Stimulated activated CD4-positive, alpha-beta T cell treated with anti-CD3 and anti-CD28 coated beads, TNF-alpha, amount 100 ng/mL, for 48 hours (primary cell): ENCODE measurements around the gene B4GALT1.
"Not testable (repeated sequence)": the region's sequence is repeated elsewhere in the genome, so short reads cannot be mapped to it uniquely, and the experiment has no call there.

Experiments
- DNase-seq, 3 donors: peaks; one replicate each; pipeline ENCODE4 v3.0.0-alpha.2; 2020; ENCODE audit warnings: low read depth in 3 of 3

Gene B4GALT1

DNA sequence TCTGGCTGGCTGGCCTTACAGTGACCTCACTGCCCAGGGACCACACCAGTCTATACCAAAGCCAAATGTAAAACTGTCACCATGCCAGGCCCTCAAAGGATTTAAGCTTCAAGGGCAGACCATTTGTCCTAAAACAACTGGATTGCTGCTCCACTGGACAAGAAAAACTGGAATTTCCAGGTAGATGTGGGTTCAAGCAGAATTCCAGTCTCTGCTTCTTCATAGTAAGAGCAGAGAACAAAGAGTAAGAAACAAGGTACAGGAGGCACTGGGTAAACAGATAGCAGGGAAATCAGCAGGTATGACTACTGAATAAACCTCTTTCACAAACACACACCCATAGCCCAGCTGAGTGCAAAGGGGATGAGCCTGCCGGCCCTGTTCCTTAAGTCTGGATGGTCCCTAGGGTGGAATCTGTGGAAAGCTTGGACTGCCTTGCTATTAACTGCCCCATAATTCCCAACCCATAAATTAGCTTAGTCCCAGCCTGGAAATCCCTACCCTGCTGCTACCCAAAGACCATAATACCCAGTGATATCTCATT lies 5.5 kb downstream of the B4GALT1 start:
- no peak for DNase-seq

DNA sequence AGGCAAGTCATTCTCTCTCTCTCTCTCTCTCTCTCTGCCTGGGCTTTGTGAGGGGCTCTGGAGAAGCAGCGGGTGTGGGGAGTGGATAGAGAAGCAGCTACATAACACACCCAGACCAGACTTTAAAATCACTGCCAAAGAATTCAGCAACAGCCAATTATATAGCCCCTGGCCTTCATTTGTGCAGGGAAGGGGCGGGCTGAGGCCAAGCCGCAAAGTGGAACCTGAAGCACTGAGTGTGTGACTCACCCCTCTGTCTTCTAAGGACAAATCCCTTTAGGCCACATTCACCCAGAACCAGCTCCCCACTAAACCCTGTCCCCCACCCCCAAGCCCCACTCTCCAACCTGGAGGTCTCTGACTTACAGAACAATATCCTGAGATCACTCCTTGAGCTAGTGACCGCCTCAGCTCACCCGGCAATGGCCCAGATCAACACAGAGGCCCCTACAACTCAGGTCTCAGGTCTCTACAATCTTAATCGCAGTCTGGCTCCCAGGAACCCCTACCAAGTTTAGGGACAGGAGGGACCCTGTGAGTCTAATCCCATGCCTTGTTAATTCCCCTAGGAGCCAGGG lies 6.0 kb downstream of the B4GALT1 start:
- DNase-seq: peak in 1 of 3 donors; percentile 44

- DNase-seq: not testable (repeated sequence)
These were observed 6.7 kb downstream of the B4GALT1 start for GRCh38 chr9:33160446-33160845.

DNA sequence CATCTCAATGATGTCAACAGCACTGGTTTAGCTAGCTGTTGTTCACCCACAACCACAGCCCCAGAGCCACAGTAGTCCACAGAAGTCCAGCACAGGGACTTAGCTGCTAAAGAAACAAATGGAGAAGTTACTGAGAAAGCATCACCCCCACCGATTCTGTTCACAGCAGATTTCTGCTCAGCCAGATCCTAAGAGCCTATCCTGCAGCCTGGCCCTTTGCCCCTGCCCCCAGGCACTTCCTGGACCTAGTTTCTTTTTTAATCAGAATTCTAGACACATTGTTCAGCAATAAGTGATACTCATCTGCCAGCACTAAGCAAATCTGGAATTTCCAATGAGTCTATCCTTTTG lies 7.4 kb downstream of the B4GALT1 start:
- peak in 2 of 3 donors; percentile 56 to 58 for DNase-seq

GRCh38 chr9:33158843-33159776 lies 8.0 kb downstream of the B4GALT1 start:
- no peak for DNase-seq

GRCh38 chr9:33157960-33158842 lies 8.9 kb downstream of the B4GALT1 start:
- no peak for DNase-seq

DNA sequence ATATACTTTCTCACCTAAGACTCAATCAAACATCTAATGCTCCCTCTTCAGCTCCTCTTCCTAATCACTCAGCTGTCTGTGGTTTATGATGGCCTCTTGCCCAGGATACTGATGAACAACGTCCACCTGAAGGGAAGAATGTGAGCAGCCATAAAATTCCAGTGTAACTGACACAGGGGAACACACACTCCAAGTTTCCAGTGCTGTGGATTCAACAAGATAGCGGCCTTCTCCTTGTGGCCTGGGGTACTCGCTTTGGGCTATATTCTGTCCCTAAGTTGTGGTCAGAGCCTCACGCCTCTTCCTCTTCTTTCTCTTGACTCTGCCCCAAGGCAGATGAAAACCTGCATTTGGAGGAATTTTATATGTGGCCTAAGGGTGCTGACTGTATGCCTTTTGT lies 11.7 kb downstream of the B4GALT1 start:
- DNase-seq: no peak

DNA sequence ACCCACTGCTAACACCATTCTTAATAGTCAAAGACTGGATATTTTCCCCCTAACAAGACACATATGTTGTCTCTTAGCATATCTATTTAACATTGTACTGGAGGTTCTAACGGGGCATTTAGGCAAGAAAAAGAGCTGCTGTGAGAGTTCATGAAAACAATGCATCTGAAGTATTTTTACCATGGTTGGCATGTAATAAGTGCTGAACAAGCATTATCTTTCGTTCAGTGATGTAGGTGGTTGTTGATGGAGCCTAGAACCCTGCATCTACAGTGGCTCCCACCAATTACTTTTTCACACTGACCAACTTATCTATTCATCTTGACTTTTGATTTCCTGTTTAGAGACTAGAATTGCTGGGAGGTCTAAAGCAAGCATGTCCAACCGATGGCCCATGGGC lies 12.8 kb downstream of the B4GALT1 start:
- DNase-seq: no peak

- no peak for DNase-seq
These were observed 13.5 kb downstream of the B4GALT1 start for GRCh38 chr9:33153666-33154065.

GRCh38 chr9:33153001-33153400 lies 14.1 kb downstream of the B4GALT1 start:
- DNase-seq: no peak

DNA sequence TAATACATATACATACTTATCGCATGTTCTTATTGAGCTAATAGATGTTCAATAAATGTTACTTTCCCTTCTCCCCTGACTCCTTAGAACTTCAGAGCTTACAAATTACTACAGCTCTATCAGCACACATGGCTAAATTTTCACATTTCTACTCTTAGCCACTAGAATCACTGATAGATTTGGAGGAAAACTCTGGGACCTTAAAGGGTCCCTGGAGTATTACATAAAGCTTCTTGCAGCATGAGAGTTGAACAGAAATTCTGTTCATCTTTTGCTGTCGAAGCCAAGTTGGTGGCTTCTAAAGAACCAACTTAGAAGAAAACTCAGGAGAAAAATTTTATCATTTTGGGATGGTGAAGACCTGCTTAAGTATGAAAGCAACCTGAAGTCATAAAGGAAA lies 15.5 kb downstream of the B4GALT1 start:
- no peak for DNase-seq

DNA sequence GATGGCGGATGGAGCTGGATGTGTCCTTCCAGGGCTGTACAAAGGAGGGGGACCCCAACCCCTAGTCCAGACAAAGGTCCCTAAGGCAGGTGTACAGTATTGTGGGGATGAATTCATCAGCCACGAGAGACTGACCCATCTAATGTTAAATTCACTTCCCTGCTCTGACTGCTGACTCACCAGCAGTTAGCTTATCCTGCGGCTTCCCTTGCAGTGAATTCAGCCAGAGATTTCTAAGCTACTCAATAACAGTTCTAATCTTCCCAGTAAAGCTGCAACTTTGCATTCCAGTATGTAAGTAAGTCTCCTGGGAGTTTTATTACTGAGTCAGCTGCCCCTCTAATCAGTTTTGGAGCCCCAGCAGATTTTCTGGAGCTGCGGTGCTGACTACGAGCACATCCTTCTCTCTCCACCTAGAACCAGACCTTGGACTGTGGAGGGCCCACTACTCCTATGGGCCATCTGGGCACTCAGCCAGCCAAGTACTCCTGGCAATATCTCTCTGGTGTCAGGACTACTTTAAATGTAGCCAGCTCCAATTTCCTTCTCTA lies 16.1 kb downstream of the B4GALT1 start:
- no peak for DNase-seq

DNA sequence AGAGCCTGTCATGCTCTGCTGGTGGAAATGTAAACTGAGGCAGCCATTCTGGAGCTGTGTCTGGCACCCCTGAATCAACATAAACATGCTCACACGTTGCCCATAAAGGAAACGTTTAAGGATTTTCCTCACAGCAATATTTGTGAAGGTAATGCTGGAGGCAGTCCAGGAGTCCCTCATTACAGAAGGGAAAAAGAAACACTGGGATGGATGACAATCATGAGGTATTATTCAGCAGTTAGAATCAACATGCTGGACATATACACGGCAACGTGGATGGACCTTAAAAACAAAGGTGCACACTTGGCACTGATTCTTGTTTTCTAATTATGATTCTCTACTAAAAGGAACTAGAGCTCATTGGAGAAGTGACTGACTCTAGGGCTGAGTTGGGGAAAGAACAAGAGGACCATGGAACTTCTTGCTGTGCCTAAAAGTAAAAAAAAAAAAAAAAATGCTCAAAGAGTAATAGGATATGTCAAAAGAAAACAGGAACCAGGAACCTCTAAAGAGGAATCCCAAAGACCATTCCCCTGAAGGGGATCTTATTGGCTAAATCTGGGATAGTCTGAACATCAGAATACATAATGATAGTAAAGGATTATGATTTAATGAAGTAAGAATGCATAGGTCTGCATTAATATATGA lies 18.6 kb downstream of the B4GALT1 start:
- no peak for DNase-seq

GRCh38 chr9:33147416-33148169 lies 19.5 kb downstream of the B4GALT1 start:
- no peak for DNase-seq

DNA sequence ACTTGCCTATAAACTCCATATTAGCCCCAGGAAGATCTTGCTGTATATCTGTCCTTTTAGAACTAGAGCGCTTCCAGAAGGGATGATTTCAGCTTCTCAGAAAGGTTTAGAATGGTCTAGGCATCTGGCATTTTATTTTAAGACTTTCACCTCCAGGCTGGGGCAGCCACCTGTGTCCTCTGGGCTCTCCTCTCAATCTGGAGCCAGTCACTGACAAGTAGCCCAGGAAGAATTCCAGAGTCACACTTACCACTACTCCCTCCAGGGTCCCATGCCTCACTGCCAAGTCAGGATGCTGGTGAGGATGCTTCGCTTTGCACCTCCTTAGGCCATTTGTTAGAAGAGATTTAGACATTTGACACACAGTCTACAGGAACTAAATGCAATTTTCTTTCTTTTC lies 20.8 kb downstream of the B4GALT1 start:
- DNase-seq: no peak

DNA sequence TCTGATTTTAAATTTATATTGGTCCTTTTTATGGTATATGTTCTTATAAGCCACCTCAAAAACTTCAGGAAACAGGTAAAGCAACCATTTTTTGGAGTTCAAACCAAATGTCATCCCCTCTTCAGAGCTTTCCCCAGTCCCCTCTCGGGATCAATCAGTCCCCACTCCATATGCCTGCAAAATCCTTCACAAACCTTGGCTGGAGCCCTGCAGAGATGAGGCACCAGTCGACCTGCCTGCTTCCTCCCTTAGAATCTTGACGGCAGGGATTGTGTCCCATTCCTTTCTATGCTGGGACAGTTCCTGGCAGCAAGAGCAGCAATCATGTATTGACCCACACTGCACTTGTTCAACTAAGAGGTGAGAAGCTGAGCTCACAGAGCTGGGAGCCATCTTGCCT lies 22.6 kb downstream of the B4GALT1 start:
- DNase-seq: no peak

DNA sequence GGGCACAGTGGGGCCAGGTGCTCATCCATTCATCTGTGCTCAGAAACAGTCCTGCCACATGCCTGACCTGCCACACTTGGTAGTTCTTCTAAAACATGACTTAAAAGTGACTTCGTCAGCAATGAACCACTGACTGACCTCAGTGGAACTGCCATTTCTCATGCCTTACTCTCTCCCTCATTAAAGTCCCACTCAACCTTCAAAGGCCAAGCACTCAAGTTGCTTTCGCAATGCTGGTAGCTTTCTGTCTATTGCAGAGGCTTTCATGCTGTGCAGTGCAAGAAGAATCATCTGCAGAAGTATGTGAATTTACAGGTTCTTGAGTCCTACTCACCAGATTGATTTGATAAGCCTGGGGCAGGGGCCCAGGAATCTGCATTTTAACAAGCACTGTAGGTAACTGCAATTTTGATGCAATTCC lies 23.9 kb downstream of the B4GALT1 start:
- DNase-seq: no peak

- no peak for DNase-seq
These were observed 24.6 kb downstream of the B4GALT1 start for GRCh38 chr9:33142535-33142934.

- DNase-seq: no peak
These were observed 26.5 kb downstream of the B4GALT1 start for GRCh38 chr9:33140401-33141360.
